ENCODE data around the gene NGEF.

The NGEF gene

GRCh38 chr2:233060501-233060979, 47.5 kb upstream of the NGEF start:
- Histone ChIP-seq H3K27me3 (ENCODE audit: insufficient read depth, low read length) (no peaks in the 10 kb centered on the region), H3K36me3 (ENCODE audit: control insufficient read depth in 1 of 2, insufficient read depth in 2 of 2, low read length in 2 of 2) (no peaks in the 10 kb centered on the region), H2BK12ac (ENCODE audit: low read length) (no peak overlapping the region), H3K4me1 (ENCODE audit: control insufficient read depth in 1 of 2, insufficient read depth in 2 of 2, low read length in 2 of 2) (peaks cover 13% of the 10 kb centered on the region in 2 experiments), H4K91ac (ENCODE audit: low read depth, low read length) (no peak overlapping the region), H2AFZ (ENCODE audit: insufficient read depth, low read length, poor library complexity) (no peak overlapping the region), H2BK120ac (ENCODE audit: insufficient read depth, low read length, poor library complexity) (no peak overlapping the region), H2AK5ac (ENCODE audit: low read length) (no peak overlapping the region), H3K18ac (ENCODE audit: low read length) (no peak overlapping the region), H2BK5ac (ENCODE audit: low read depth, low read length, poor library complexity) (no peak overlapping the region), H3K4ac (ENCODE audit: low read depth, low read length) (no peak overlapping the region), H3K23ac (ENCODE audit: low read length) (no peak overlapping the region), H4K12ac (ENCODE audit: low read depth, low read length) (no peak overlapping the region), H3K27ac (ENCODE audit: low read depth, low read length) (no peak overlapping the region), H3K4me2 (ENCODE audit: low read length) (no peak overlapping the region), H3K79me2 (ENCODE audit: control insufficient read depth, insufficient read depth, low read length, poor library complexity) (no peaks in the 10 kb centered on the region), H3K14ac (ENCODE audit: low read length) (no peak overlapping the region), H4K8ac (ENCODE audit: low read depth, low read length) (no peak overlapping the region), H3K79me1 (ENCODE audit: low read length) (no peaks in the 10 kb centered on the region), H3K4me3 (ENCODE audit: low read depth, low read length) (no peak overlapping the region), H3K9me3 (ENCODE audit: insufficient read depth, low read depth, low read length) (peaks cover 2% of the 10 kb centered on the region), H3K9ac (ENCODE audit: low read length) (no peak overlapping the region)
- no CpG with 5 or more reads among the region's 13 CpGs for WGBS (ENCODE audit: extremely low coverage, insufficient coverage, insufficient read length)
- DNase-seq = no peak

DNA sequence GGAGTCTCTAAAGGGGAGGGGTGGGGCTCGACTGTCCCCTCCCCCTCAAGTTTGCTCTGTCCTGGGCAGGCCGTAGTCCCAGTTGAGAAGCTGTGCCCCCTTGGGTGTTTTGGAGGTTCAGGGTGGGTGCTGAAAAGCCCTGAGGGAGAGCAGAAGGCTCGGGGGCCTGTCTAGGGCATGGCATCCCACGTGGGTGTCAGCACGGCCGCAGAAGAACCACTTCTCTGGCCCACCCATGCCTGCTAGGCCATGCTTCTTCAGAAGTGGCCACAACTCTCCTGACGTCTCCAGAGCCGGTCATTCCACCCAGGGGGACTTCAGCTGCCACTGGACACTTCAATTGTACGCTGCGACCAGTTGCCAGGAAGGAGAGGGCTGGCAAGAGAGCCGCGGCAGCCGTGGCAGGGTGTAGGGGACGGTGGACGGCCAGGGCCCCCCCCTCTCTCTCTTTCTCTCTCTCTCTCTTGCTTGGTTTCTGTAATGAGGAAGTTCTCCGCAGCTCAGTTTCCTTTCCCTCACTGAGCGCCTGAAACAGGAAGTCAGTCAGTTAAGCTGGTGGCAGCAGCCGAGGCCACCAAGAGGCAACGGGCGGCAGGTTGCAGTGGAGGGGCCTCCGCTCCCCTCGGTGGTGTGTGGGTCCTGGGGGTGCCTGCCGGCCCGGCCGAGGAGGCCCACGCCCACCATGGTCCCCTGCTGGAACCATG, 46.9 kb upstream of the NGEF start, which contains the start of gene INPP5D:
Gene INPP5D (plus strand): TSS at position 546 of the 704 bp plus-strand sequence. CDS start 137 bp downstream, at position 683.
- Histone ChIP-seq H3K4me1 (ENCODE audit: control insufficient read depth in 1 of 2, insufficient read depth in 2 of 2, low read length in 2 of 2) (peaks cover 13% of the 10 kb centered on the region in 2 experiments), H3K79me1 (ENCODE audit: low read length) (no peaks in the 10 kb centered on the region), H3K27ac (ENCODE audit: low read depth, low read length) (no peak within 1 kb of the TSS), H2AK5ac (ENCODE audit: low read length) (no peak within 1 kb of the TSS), H3K4me3 (ENCODE audit: low read depth, low read length) (no peak within 1 kb of the TSS), H3K9ac (ENCODE audit: low read length) (no peak within 1 kb of the TSS), H3K4me2 (ENCODE audit: low read length) (no peak within 1 kb of the TSS), H3K9me3 (ENCODE audit: insufficient read depth, low read depth, low read length) (peaks cover 2% of the 10 kb centered on the region), H3K14ac (ENCODE audit: low read length) (no peak within 1 kb of the TSS), H2AFZ (ENCODE audit: insufficient read depth, low read length, poor library complexity) (no peak within 1 kb of the TSS), H2BK120ac (ENCODE audit: insufficient read depth, low read length, poor library complexity) (no peak within 1 kb of the TSS), H3K79me2 (ENCODE audit: control insufficient read depth, insufficient read depth, low read length, poor library complexity) (no peaks in the 10 kb centered on the region), H3K36me3 (ENCODE audit: control insufficient read depth in 1 of 2, insufficient read depth in 2 of 2, low read length in 2 of 2) (no peaks in the 10 kb centered on the region), H4K8ac (ENCODE audit: low read depth, low read length) (no peak within 1 kb of the TSS), H2BK12ac (ENCODE audit: low read length) (no peak within 1 kb of the TSS), H2BK5ac (ENCODE audit: low read depth, low read length, poor library complexity) (no peak within 1 kb of the TSS), H3K23ac (ENCODE audit: low read length) (no peak within 1 kb of the TSS), H4K12ac (ENCODE audit: low read depth, low read length) (no peak within 1 kb of the TSS), H4K91ac (ENCODE audit: low read depth, low read length) (no peak within 1 kb of the TSS), H3K18ac (ENCODE audit: low read length) (no peak within 1 kb of the TSS), H3K4ac (ENCODE audit: low read depth, low read length) (no peak within 1 kb of the TSS), H3K27me3 (ENCODE audit: insufficient read depth, low read length) (no peaks in the 10 kb centered on the region)
- no CpG with 5 or more reads among the region's 26 CpGs for WGBS (ENCODE audit: extremely low coverage, insufficient coverage, insufficient read length)
- no peak for DNase-seq

GRCh38 chr2:233059547-233059796, 46.4 kb upstream of the NGEF start:
- no peak overlapping the region for H3K9ac ChIP-seq (ENCODE audit: low read length)
- H3K79me2 ChIP-seq (ENCODE audit: control insufficient read depth, insufficient read depth, low read length, poor library complexity) = no peaks in the 10 kb centered on the region
- H2BK5ac ChIP-seq (ENCODE audit: low read depth, low read length, poor library complexity) = no peak overlapping the region
- H3K4me2 ChIP-seq (ENCODE audit: low read length) = no peak overlapping the region
- H3K18ac ChIP-seq (ENCODE audit: low read length) = no peak overlapping the region
- H2AK5ac ChIP-seq (ENCODE audit: low read length) = no peak overlapping the region
- H4K12ac ChIP-seq (ENCODE audit: low read depth, low read length) = no peak overlapping the region
- peaks cover 2% of the 10 kb centered on the region for H3K9me3 ChIP-seq (ENCODE audit: insufficient read depth, low read depth, low read length)
- no peak overlapping the region for H3K14ac ChIP-seq (ENCODE audit: low read length)
- H3K27ac ChIP-seq (ENCODE audit: low read depth, low read length) = no peak overlapping the region
- H3K79me1 ChIP-seq (ENCODE audit: low read length) = no peaks in the 10 kb centered on the region
- no peak for DNase-seq
- WGBS (ENCODE audit: extremely low coverage, insufficient coverage, insufficient read length) = no CpG with 5 or more reads among the region's 7 CpGs
- H3K4me1 ChIP-seq (ENCODE audit: control insufficient read depth in 1 of 2, insufficient read depth in 2 of 2, low read length in 2 of 2) = peaks cover 13% of the 10 kb centered on the region in 2 experiments
- H3K4me3 ChIP-seq (ENCODE audit: low read depth, low read length) = no peak overlapping the region
- H3K4ac ChIP-seq (ENCODE audit: low read depth, low read length) = no peak overlapping the region
- H2BK12ac ChIP-seq (ENCODE audit: low read length) = no peak overlapping the region
- H2BK120ac ChIP-seq (ENCODE audit: insufficient read depth, low read length, poor library complexity) = no peak overlapping the region
- no peak overlapping the region for H3K23ac ChIP-seq (ENCODE audit: low read length)
- H3K27me3 ChIP-seq (ENCODE audit: insufficient read depth, low read length) = no peaks in the 10 kb centered on the region
- H2AFZ ChIP-seq (ENCODE audit: insufficient read depth, low read length, poor library complexity) = no peak overlapping the region
- H4K8ac ChIP-seq (ENCODE audit: low read depth, low read length) = no peak overlapping the region
- H3K36me3 ChIP-seq (ENCODE audit: control insufficient read depth in 1 of 2, insufficient read depth in 2 of 2, low read length in 2 of 2) = no peaks in the 10 kb centered on the region
- H4K91ac ChIP-seq (ENCODE audit: low read depth, low read length) = no peak overlapping the region

DNA sequence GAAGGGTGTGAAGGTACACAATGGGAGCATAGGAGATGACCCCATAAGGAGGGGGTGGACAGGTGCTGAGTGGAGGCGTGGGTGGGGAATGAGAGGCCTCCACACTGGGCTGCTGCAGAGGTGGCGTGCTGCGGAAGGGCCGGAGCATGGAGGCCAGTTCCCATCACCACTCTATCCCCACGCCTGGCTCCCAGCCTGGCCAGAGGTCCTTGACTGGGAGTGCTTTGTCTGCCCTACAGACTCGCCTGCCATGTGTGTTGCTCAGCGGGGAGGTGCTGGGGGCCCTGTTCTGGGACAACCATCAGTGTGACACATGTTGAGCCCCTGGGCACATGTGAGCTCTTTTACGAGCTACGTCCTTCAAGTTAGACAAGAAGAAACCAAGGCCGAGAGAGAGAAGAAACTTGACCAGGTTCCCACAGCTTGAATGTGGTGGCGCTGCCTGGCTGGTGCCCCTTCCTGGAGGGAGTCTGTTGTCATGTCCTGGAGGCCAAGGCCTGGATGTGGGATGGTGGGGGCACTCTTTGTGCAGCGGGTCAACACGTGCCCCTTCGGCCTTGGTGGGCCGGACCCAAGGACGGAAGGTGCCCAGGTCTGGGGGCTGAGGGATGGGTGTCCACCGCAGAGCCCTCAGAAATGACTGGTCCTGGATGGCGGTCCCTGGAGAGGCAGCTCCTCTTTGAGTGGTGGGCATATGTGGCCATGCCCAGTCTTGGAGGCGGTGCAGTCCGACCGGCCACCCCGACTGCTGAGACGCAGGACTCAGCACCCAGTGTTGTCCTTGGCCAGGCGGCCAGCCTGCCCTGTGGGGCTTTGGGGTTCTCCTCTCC, 45.9 kb upstream of the NGEF start:
- Histone ChIP-seq H2BK120ac (ENCODE audit: insufficient read depth, low read length, poor library complexity) (no peak overlapping the region), H3K4me2 (ENCODE audit: low read length) (no peak overlapping the region), H2BK12ac (ENCODE audit: low read length) (no peak overlapping the region), H3K9ac (ENCODE audit: low read length) (no peak overlapping the region), H3K4me3 (ENCODE audit: low read depth, low read length) (no peak overlapping the region), H3K36me3 (ENCODE audit: control insufficient read depth in 1 of 2, insufficient read depth in 2 of 2, low read length in 2 of 2) (no peaks in the 10 kb centered on the region), H3K27ac (ENCODE audit: low read depth, low read length) (no peak overlapping the region), H2AFZ (ENCODE audit: insufficient read depth, low read length, poor library complexity) (no peak overlapping the region), H3K4me1 (ENCODE audit: control insufficient read depth in 1 of 2, insufficient read depth in 2 of 2, low read length in 2 of 2) (peaks cover 13% of the 10 kb centered on the region in 2 experiments), H3K79me2 (ENCODE audit: control insufficient read depth, insufficient read depth, low read length, poor library complexity) (no peaks in the 10 kb centered on the region), H3K18ac (ENCODE audit: low read length) (no peak overlapping the region), H3K9me3 (ENCODE audit: insufficient read depth, low read depth, low read length) (peaks cover 2% of the 10 kb centered on the region), H4K8ac (ENCODE audit: low read depth, low read length) (no peak overlapping the region), H4K12ac (ENCODE audit: low read depth, low read length) (no peak overlapping the region), H3K27me3 (ENCODE audit: insufficient read depth, low read length) (no peaks in the 10 kb centered on the region), H2AK5ac (ENCODE audit: low read length) (no peak overlapping the region), H3K79me1 (ENCODE audit: low read length) (no peaks in the 10 kb centered on the region), H3K23ac (ENCODE audit: low read length) (no peak overlapping the region), H4K91ac (ENCODE audit: low read depth, low read length) (no peak overlapping the region), H2BK5ac (ENCODE audit: low read depth, low read length, poor library complexity) (no peak overlapping the region), H3K14ac (ENCODE audit: low read length) (no peak overlapping the region), H3K4ac (ENCODE audit: low read depth, low read length) (no peak overlapping the region)
- DNase-seq = no peak
- WGBS (ENCODE audit: extremely low coverage, insufficient coverage, insufficient read length) = no CpG with 5 or more reads among the region's 24 CpGs
